Lung (tissue), 12 donors: Measurements from ENCODE around the gene FCMR. TPM values are rescaled to one million over a fixed set of nuclear protein-coding genes. Genes with fewer than 3 reads are reported as not detected.

Experiments
- ATAC-seq: fragments of 200-7000 bp; cut with Tn5 transposase; one replicate; pipeline ENCODE4 v1.9.1; 2020; ENCODE audit warnings: moderate number of reproducible peaks; ENCODE audit not compliant: insufficient read depth, low FRiP score
- DNase-seq, 3 donors: peaks; one replicate each; pipeline ENCODE4 v3.0.0-alpha.2; 2013 to 2017
- H3K27ac ChIP-seq, 2 donors: one replicate each; pipeline ENCODE4 v1.5.1; 2013; ENCODE audit warnings: mild to moderate bottlenecking in 2 of 2, moderate library complexity in 2 of 2, control low read depth in 1 of 2, inconsistent platforms in 1 of 2, low read depth in 1 of 2, low read length in 1 of 2
- H3K27me3 ChIP-seq, 3 donors: one replicate each; pipeline ENCODE4 v1.5.1; 2013; ENCODE audit warnings: low read length in 2 of 3; ENCODE audit not compliant: control insufficient read depth in 3 of 3, insufficient read depth in 3 of 3
- H3K36me3 ChIP-seq, 4 donors: one replicate each; pipeline ENCODE4 v1.5.1; 2013; ENCODE audit warnings: low read length in 4 of 4, mild to moderate bottlenecking in 1 of 4, moderate library complexity in 1 of 4; ENCODE audit not compliant: control insufficient read depth in 4 of 4, insufficient read depth in 4 of 4
- H3K4me1 ChIP-seq, 5 donors: one replicate each; pipeline ENCODE4 v1.5.1; 2013; ENCODE audit warnings: low read length in 5 of 5, mild to moderate bottlenecking in 2 of 5, moderate library complexity in 1 of 5; ENCODE audit not compliant: control insufficient read depth in 5 of 5, insufficient read depth in 5 of 5
- H3K4me3 ChIP-seq: one replicate; pipeline ENCODE4 v1.5.1; 2013; ENCODE audit warnings: mild to moderate bottlenecking, control low read depth, moderate library complexity
- H3K9ac ChIP-seq, 2 donors: one replicate each; pipeline ENCODE4 v1.5.1; 2013; ENCODE audit warnings: low read length in 2 of 2, control low read depth in 1 of 2; ENCODE audit not compliant: insufficient read depth in 1 of 2
- H3K9me3 ChIP-seq, 4 donors: one replicate each; pipeline ENCODE4 v1.5.1; 2013; ENCODE audit warnings: low read length in 3 of 4, mild to moderate bottlenecking in 1 of 4, moderate library complexity in 1 of 4; ENCODE audit not compliant: control insufficient read depth in 4 of 4, insufficient read depth in 3 of 4
- WGBS, 2 donors: extraction: QIAGEN DNeasy Blood & Tissue Kit; methylation state at CpG; one replicate each; pipeline ENCODE4 v1.1.7; 2013; 5-methylcytosine and 5-hydroxymethylcytosine counted together
- polyA plus RNA-seq, 2 donors: library from polyadenylated mRNA; stranded (reverse); fragments of 200-250 nt; gene quantifications; one replicate each; pipeline ENCODE4 v1.2.1, GENCODE V29; 2013
- total RNA-seq, 2 donors: library from RNA; depleted of rRNA in 1 of 2; stranded (reverse); fragments of >200 nt in 1 of 2; gene quantifications; one replicate each; pipeline ENCODE4 v1.2.1, GENCODE V29; 2014 to 2021
- TF ChIP-seq, protein P1 (sequence below): IDR thresholded peaks from 2 replicates; pipeline ENCODE4 v1.5.1; 2012; ENCODE audit warnings: mild to moderate bottlenecking; ENCODE audit errors: control extremely low read depth, extremely low read depth
- donor health status: control.
- donor health status: control.
- donor health status: Bipolar disorder and iron deficiency.
- donor health status: healthy.
- donor health status: DM: yes; HTN: yes; CAD: no.

Gene FCMR
- total and polyA plus RNA-seq, 4 donors = 3.6 to 13.3 (median 9.5) TPM

DNA sequence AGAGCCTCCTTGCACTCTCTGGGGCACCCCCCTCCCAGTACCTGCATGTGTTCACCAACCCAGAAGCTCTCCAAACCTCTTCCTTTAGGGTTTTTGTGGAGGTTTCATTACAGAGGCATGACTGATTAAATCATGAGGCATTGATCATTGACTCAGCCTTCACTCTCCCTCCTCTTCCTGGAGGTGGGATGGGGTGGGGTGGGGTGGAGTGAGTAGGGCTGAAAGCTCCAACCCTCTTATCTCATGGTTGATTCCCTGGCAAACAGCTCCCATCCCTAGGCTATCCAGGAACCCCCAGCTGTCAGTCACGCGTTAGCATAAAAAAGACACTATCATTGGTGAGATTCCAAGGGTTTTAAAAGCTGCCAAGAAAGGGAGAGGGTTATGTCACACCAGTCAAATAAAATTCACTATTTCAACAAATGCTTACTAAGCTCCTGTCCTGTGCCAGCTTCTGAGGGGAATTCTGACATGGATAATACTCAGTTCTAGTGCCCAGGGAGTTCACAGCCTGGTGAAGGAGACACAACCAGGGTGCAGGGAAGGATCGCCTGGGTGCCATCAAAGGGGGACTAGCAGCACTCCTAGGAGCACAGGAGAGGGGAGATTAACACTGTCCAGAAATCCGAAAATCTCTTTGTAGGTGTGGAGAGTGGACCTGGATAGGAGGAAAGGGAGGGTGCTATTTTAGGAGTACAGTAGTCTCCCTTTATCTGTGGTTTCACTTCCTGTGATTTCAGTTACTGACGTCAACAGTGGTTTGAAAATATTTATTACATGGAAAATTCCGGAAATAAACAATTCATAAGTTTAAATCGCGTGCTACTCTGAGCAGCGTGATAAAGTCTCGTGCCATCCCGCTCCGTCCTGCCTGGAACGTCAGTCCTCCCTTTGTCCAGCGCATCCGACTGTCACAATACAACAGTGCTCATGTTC, 31.3 kb downstream of the FCMR start:
- peak in 2 of 3 donors; percentile 27 to 37 for DNase-seq
- Histone ChIP-seq H3K4me1 (peaks cover 0 to 6% (median 3%) of the 10 kb centered on the region in 5 donors), H3K36me3 (no peaks in the 10 kb centered on the region), H3K9ac (no peak overlapping the region), H3K4me3 (no peak overlapping the region), H3K27me3 (peaks cover 0 to 2% (median 0%) of the 10 kb centered on the region in 3 donors), H3K27ac (peak overlapping the region in 1 of 2 donors; percentile 59), H3K9me3 (no peaks in the 10 kb centered on the region)
- TF ChIP-seq, protein P1, sequence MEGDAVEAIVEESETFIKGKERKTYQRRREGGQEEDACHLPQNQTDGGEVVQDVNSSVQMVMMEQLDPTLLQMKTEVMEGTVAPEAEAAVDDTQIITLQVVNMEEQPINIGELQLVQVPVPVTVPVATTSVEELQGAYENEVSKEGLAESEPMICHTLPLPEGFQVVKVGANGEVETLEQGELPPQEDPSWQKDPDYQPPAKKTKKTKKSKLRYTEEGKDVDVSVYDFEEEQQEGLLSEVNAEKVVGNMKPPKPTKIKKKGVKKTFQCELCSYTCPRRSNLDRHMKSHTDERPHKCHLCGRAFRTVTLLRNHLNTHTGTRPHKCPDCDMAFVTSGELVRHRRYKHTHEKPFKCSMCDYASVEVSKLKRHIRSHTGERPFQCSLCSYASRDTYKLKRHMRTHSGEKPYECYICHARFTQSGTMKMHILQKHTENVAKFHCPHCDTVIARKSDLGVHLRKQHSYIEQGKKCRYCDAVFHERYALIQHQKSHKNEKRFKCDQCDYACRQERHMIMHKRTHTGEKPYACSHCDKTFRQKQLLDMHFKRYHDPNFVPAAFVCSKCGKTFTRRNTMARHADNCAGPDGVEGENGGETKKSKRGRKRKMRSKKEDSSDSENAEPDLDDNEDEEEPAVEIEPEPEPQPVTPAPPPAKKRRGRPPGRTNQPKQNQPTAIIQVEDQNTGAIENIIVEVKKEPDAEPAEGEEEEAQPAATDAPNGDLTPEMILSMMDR = no peak
- peak; percentile 68 for ATAC-seq
- WGBS, 2 donors = 43 to 71% methylated on average over 15 of the region's 15 CpGs

DNA sequence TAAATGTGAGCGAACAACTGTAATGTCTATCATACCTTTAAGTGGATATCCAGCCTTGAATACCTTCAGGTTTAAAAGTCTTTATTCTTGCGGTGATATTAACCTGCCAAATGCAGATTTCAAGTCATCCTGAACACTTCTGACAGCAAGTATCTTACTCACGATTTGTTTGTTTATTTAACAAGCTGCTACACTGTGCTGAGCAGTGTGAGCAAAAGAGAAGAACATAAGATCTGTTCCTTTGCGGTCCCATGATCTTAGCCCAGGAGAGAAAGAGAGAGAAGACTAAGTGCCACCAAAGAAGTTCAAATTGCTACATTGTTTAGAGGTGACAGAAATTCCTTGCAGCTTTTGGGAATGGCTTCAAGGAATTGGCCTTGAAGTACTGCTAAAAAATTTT, 34.0 kb downstream of the FCMR start:
- Histone ChIP-seq H3K4me3 (no peak overlapping the region), H3K27ac (no peak overlapping the region), H3K9ac (no peak overlapping the region), H3K36me3 (no peaks in the 10 kb centered on the region), H3K4me1 (peaks cover 0 to 6% (median 0%) of the 10 kb centered on the region in 5 donors), H3K9me3 (no peaks in the 10 kb centered on the region), H3K27me3 (peaks cover 0 to 2% (median 0%) of the 10 kb centered on the region in 3 donors)
- ATAC-seq = no peak
- DNase-seq = no peak
- TF ChIP-seq, protein P1 = no peak
- WGBS, 2 donors = 65 to 80% methylated on average over 4 of the region's 4 CpGs

DNA sequence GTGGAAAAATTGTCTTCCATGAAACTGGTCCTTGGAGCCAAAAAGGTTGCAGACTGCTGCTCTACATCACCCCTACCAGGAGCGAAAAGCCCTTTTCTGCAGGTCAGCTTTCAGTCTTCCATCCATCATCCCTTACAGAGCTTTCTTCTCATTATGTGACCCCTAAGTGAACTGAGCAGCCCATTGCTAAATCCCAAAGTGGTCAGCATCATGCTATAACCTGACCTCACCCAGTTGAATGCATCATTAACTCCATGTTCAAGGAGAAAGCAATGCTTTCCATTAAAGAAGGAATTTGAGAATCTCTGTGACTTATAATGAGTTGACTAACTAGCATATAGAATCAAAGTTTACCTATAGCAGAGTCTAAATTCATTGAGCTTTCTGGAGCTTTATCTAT, 34.9 kb downstream of the FCMR start:
- peaks cover 0 to 5% (median 0%) of the 10 kb centered on the region in 5 donors for H3K4me1 ChIP-seq
- no peak overlapping the region for H3K4me3 ChIP-seq
- TF ChIP-seq, protein P1 = no peak
- H3K9ac ChIP-seq = no peak overlapping the region
- DNase-seq (no peak), ATAC-seq (no peak)
- H3K9me3 ChIP-seq = no peaks in the 10 kb centered on the region
- 97 to 100% methylated on average over 1 of the region's 1 CpG for WGBS, 2 donors
- H3K27ac ChIP-seq = no peak overlapping the region
- no peaks in the 10 kb centered on the region for H3K36me3 ChIP-seq
- H3K27me3 ChIP-seq = peaks cover 0 to 2% (median 0%) of the 10 kb centered on the region in 3 donors
